WTC11 (cell line): ENCODE data around the gene ZNF516.

Experiments used
- CREM ChIP-seq: sonication (generic); formaldehyde crosslinking; IDR thresholded peaks from 2 replicates; pipeline ENCODE4 v1.8.1; 2022; ENCODE audit warnings: mild to moderate bottlenecking, missing genetic modification reagents, moderate library complexity
- ESRRA ChIP-seq: sonication (generic); formaldehyde crosslinking; IDR thresholded peaks from 2 replicates; pipeline ENCODE4 v1.8.1; 2022; ENCODE audit warnings: mild to moderate bottlenecking, missing genetic modification reagents, borderline replicate concordance
- FOXJ3 ChIP-seq: sonication (generic); formaldehyde crosslinking; IDR thresholded peaks from 2 replicates; pipeline ENCODE4 v1.9.0; 2021; ENCODE audit warnings: missing genetic modification reagents, mild to moderate bottlenecking, borderline replicate concordance
- NR2C2 ChIP-seq: sonication (generic); formaldehyde crosslinking; IDR thresholded peaks from 2 replicates; pipeline ENCODE4 v1.8.0; 2022; ENCODE audit warnings: mild to moderate bottlenecking, missing genetic modification reagents
- NR3C1 ChIP-seq: sonication (generic); formaldehyde crosslinking; conservative IDR thresholded peaks from 2 replicates; pipeline ENCODE4 v1.8.1; 2023; ENCODE audit warnings: low read depth, mild to moderate bottlenecking, missing genetic modification reagents
- PRDM15 ChIP-seq: sonication (generic); formaldehyde crosslinking; IDR thresholded peaks from 2 replicates; pipeline ENCODE4 v1.8.0; 2022; ENCODE audit warnings: missing genetic modification reagents
- PREB ChIP-seq: sonication (generic); formaldehyde crosslinking; IDR thresholded peaks from 2 replicates; pipeline ENCODE4 v1.8.1; 2022; ENCODE audit warnings: mild to moderate bottlenecking, missing genetic modification reagents, moderate library complexity, borderline replicate concordance
- SOX15 ChIP-seq: fragments of 250-450 bp; sonication (Bioruptor Pico); IDR thresholded peaks from 2 replicates; pipeline ENCODE4 v1.9.0; 2021; ENCODE audit warnings: mild to moderate bottlenecking
- TP53 ChIP-seq: sonication (generic); formaldehyde crosslinking; IDR thresholded peaks from 2 replicates; pipeline ENCODE4 v1.8.1; 2023; ENCODE audit warnings: mild to moderate bottlenecking, missing genetic modification reagents
- ZNF416 ChIP-seq: fragments of 250-450 bp; sonication (Bioruptor Pico); IDR thresholded peaks from 2 replicates; pipeline ENCODE4 v1.9.0; 2021; ENCODE audit warnings: mild to moderate bottlenecking, inconsistent platforms
- ZNF532 ChIP-seq: fragments of 250-450 bp; sonication (Bioruptor Pico); IDR thresholded peaks from 2 replicates; pipeline ENCODE4 v1.9.0; 2021; ENCODE audit warnings: mild to moderate bottlenecking, borderline replicate concordance
- TF ChIP-seq, protein P1 (sequence below): sonication (generic); formaldehyde crosslinking; IDR thresholded peaks from 2 replicates; pipeline ENCODE4 v1.8.0; 2022; ENCODE audit warnings: mild to moderate bottlenecking, missing genetic modification reagents
- TF ChIP-seq, protein P2 (sequence below): fragments of 200-600 bp; IDR thresholded peaks from 2 replicates; pipeline ENCODE4 v1.8.0; 2022; ENCODE audit warnings: antibody characterized with exemption
- TF ChIP-seq, protein P3 (sequence below): sonication (generic); formaldehyde crosslinking; IDR thresholded peaks from 2 replicates; pipeline ENCODE4 v1.8.0; 2022; ENCODE audit warnings: mild to moderate bottlenecking, missing genetic modification reagents

DNA sequence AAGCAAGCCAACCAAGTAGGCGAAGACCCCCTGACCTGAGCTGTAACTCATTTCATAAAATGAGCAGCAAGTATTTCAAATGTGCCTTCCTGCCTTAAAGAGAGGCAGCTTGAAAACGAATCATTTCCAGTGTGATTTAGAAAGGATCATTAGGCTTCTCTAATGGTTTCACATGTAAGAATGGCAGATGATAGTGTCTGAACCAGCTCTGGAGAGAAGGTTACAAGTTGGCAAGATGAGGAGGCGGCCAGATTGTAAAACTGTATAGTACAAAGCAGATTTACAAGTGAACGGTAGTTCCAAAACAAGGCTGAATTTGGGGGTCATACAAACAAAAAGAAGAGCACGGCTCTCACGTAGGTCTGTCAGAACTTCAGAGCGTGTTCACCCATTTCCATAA, 132.4 kb downstream of the ZNF516 start:
- TF ChIP-seq PREB (CRISPR knock-in tag) (no peak), FOXJ3 (CRISPR knock-in tag) (no peak), CREM (no peak), ZNF532 (no peak), NR2C2 (CRISPR knock-in tag) (no peak), NR3C1 (CRISPR knock-in tag) (no peak), ESRRA (CRISPR knock-in tag) (no peak), SOX15 (no peak), ZNF416 (CRISPR knock-in tag) (no peak), PRDM15 (no peak), TP53 (no peak)
- TF ChIP-seq, protein P1, sequence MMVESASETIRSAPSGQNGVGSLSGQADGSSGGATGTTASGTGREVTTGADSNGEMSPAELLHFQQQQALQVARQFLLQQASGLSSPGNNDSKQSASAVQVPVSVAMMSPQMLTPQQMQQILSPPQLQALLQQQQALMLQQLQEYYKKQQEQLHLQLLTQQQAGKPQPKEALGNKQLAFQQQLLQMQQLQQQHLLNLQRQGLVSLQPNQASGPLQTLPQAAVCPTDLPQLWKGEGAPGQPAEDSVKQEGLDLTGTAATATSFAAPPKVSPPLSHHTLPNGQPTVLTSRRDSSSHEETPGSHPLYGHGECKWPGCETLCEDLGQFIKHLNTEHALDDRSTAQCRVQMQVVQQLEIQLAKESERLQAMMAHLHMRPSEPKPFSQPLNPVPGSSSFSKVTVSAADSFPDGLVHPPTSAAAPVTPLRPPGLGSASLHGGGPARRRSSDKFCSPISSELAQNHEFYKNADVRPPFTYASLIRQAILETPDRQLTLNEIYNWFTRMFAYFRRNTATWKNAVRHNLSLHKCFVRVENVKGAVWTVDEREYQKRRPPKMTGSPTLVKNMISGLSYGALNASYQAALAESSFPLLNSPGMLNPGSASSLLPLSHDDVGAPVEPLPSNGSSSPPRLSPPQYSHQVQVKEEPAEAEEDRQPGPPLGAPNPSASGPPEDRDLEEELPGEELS, result no peak
- TF ChIP-seq, protein P2, sequence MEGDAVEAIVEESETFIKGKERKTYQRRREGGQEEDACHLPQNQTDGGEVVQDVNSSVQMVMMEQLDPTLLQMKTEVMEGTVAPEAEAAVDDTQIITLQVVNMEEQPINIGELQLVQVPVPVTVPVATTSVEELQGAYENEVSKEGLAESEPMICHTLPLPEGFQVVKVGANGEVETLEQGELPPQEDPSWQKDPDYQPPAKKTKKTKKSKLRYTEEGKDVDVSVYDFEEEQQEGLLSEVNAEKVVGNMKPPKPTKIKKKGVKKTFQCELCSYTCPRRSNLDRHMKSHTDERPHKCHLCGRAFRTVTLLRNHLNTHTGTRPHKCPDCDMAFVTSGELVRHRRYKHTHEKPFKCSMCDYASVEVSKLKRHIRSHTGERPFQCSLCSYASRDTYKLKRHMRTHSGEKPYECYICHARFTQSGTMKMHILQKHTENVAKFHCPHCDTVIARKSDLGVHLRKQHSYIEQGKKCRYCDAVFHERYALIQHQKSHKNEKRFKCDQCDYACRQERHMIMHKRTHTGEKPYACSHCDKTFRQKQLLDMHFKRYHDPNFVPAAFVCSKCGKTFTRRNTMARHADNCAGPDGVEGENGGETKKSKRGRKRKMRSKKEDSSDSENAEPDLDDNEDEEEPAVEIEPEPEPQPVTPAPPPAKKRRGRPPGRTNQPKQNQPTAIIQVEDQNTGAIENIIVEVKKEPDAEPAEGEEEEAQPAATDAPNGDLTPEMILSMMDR, result no peak
- TF ChIP-seq, protein P3, sequence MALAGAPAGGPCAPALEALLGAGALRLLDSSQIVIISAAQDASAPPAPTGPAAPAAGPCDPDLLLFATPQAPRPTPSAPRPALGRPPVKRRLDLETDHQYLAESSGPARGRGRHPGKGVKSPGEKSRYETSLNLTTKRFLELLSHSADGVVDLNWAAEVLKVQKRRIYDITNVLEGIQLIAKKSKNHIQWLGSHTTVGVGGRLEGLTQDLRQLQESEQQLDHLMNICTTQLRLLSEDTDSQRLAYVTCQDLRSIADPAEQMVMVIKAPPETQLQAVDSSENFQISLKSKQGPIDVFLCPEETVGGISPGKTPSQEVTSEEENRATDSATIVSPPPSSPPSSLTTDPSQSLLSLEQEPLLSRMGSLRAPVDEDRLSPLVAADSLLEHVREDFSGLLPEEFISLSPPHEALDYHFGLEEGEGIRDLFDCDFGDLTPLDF (CRISPR knock-in tag), result no peak
